Smooth muscle cell of the pulmonary artery (primary cell): ENCODE results near the gene VAPB. TPM values are rescaled to one million over a fixed set of nuclear protein-coding genes. Genes with fewer than 3 reads are reported as not detected.

ENCODE experiments used
- total RNA-seq: library from RNA; depleted of rRNA; stranded (reverse); fragments of >200 nt; gene quantifications from 2 replicates; pipeline ENCODE4 v1.2.3, GENCODE V29; 2014

The VAPB gene, protein sequence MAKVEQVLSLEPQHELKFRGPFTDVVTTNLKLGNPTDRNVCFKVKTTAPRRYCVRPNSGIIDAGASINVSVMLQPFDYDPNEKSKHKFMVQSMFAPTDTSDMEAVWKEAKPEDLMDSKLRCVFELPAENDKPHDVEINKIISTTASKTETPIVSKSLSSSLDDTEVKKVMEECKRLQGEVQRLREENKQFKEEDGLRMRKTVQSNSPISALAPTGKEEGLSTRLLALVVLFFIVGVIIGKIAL
- 25.1 and 25.5 TPM in 2 replicates for total RNA-seq

GRCh38 chr20:58388882-58389323 is at the start of gene VAPB:
Gene VAPB, plus strand, starts transcription at chr20:58389229. Its CDS starts 231 bp downstream, at chr20:58389460.

Other genes with a start within 250 kb of the VAPB start
- not detected in 2 replicates for gene ANKRD60, start 160.6 kb upstream of the VAPB start, total RNA-seq
- gene RAB22A, start 79.5 kb upstream of the VAPB start, total RNA-seq: 20.2 and 21.4 TPM in 2 replicates
- gene APCDD1L, start 126.2 kb downstream of the VAPB start, total RNA-seq: 28.7 and 173 TPM in 2 replicates